Jurkat, Clone E6-1 (cell line): ENCODE results near the gene PTPRU.

Experiments used
- DNase-seq: peaks from one replicate; pipeline ENCODE4 v3.0.0-alpha.2; 2011; ENCODE audit warnings: low read depth, low spot score
- H3K4me3 ChIP-seq: 2 replicates; pipeline ENCODE4 v1.5.1; 2011; ENCODE audit warnings: mild to moderate bottlenecking, low read length, control low read depth, moderate library complexity

The PTPRU gene

DNA sequence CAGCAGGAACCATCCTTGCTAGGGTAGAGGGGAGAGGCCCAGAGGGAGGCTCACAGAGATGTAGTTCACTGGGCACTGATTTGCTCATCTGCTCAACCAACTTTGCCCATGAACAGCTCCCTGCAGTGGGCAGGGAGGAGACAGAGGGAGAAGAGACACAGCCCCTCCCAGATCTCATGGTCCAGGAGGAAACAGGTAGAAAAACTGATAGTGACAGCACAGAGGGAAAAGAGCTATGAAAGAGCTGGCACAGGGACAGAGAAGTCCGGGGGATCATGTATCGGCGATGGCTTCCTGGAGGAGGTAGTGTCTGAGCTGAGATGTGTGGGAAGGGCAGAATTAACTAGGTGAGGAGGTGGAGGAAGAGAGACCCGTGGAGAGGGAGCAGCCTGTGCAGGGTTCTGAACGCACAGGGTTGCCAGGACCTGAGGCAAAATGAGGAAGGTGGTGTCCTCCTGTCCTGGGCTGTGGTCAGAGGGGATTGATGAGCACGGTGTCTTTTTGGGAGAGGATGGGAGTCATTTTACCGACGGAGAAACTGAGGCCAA is 85.9 kb downstream of the PTPRU start:
- DNase-seq = no peak
- no peak overlapping the region for H3K4me3 ChIP-seq

DNA sequence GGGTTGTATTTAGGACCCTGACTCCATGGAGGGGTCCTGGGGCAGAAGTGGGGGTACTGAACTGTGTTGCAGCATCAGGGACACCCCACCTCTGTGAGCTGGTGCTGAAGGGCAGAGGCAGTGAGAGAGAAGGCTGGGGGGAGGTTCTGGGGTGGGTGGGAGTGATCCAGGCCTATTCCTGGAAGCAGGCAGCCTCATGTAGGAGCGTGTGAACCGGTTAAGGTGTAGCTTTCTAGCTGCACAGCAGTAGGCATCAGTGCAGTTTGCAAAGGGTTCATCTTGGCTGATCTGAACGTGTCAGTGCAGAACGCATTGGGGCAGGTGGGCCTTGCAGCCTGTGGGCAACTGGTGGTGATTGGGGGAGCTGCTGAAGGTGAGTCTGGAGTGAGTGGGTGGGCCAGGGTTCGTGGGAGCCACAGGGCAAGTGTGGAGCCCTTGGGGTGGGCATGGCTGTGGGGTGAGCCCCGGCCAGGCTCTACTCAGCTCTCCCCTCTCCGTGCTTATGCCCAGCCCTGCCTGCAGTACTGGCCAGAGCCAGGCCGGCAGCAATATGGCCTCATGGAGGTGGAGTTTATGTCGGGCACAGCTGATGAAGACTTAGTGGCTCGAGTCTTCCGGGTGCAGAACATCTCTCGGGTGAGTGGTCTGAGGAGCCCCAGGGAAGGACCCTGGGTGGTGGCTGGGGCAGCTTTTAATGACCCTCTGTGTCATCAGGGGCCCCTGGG is 86.7 kb downstream of the PTPRU start:
- no peak for DNase-seq
- H3K4me3 ChIP-seq = no peak overlapping the region

DNA sequence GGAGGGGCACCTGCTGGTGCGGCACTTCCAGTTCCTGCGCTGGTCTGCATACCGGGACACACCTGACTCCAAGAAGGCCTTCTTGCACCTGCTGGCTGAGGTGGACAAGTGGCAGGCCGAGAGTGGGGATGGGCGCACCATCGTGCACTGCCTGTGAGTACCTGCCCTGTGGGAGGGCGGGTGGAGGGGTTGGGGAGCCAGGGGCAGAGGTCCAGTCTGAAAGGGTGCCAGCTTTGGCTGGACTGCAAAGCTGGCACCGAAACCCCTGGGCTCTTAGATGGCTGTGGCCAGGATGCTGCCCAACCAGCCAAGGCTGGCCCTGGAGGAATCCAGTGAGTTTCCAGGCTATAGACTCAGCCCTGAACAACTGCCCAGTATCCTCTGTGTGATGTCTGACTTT is 87.3 kb downstream of the PTPRU start:
- DNase-seq = no peak
- no peak overlapping the region for H3K4me3 ChIP-seq

DNA sequence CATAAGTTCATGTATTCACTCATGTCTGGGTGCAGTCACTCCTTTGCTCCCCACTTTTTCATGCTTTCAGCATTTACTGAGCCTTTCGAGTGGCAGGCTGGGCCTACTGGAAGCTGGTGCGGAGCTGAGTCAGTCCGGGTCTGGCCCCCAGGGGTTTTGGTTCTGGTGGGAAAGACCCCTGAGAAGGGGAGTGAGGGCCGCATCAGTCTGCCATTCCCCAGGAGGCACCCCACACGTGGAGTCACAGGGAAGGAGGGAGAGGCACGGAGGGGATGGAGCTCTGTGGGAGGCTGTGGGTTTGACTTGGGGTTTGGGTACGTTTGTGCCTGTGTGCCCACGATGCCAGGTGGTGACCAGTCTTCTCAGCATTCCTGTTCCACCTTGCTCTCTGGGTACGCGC is 87.9 kb downstream of the PTPRU start:
- H3K4me3 ChIP-seq = no peak overlapping the region
- DNase-seq = no peak

- no peak overlapping the region for H3K4me3 ChIP-seq
- no peak for DNase-seq
Observed at GRCh38 chr1:29324771-29325351, 88.5 kb downstream of the PTPRU start.

GRCh38 chr1:29325675-29326074 is 89.4 kb downstream of the PTPRU start:
- no peak overlapping the region for H3K4me3 ChIP-seq
- DNase-seq = no peak

DNA sequence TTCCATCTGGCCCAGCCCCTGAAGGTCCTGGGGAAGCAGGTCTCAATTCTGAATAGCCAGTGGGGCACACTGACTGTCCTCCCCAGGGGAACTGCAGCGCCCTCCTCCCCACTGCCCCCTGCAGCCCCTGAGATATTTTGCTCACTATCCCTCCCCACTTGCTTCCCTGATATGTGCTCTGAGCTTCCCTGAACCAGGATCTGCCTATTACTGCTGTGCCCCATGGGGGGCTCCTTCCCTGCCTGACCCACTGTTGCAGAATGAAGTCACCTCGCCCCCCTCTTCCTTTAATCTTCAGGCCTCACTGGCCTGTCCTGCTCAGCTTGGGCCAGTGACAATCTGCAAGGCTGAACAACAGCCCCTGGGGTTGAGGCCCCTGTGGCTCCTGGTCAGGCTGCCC is 89.8 kb downstream of the PTPRU start:
- H3K4me3 ChIP-seq = no peak overlapping the region
- DNase-seq = no peak

DNA sequence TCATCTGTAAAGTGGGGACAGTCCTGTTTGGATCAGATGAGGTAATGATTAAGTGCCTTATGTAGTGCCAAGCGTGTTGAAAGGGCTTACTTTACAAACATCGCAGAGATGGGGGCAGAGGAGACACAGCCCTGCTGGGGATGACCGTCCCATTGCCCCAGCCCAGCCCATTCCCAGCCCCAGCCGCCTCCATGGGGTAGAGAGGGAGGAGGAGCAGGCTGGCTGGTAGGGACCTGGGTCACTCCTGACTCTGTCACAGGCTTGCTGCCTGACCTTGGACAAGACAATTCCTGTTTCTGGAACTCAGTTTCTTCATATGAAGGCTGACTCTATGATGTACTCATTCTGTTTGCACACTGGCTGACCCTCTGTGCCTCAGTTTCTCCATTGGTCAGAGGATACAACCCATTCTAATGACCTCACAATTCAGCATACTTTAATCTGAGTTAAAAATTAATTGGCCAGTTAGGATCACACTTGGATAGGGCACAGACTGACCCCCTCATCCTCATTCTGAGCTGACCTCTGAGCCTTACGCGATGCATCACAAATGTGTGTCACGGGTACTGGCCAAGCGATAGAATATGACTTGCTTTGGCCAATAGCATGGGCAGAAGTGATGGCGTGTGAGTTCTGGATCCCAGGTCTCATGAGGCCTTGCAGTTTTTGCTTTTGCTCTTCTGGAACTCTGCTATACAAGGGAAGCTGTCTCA is 91.1 kb downstream of the PTPRU start:
- DNase-seq = no peak
- H3K4me3 ChIP-seq = no peak overlapping the region

DNA sequence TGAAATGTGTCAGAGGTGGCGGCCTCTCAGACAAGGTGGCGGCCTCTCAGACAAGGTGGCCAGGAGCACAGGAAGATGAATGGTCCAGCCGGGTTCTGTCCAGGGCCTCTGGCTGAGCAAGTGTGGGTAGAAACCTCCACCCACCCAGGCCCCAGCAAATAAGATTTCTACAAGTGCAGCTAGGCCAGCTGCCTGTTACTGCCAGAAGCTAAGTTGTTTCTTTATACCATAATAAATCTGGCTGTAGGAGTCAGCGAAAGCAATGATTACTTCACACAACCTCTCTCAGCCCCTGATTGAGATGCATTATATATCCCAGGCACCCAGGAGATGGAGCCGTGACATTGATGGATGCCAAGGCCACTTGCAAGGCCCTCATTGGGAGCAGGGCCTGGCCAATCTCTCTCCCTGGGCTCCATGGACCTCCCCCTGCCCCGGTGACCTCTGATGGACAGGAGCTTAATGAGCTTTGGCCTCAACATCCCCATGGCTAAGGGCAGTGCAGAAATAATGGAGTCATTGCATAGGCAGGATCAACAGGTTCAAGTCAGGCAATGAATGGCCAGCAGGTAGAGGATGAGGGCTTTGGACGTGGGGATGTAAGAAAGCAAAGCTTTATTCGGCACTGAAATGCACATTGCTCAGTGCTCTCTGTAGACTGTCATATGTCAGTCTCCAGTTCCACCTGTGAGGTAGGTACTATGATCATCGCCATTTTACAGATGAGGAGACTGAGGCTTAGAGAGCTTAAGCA is 92.9 kb downstream of the PTPRU start:
- H3K4me3 ChIP-seq = no peak overlapping the region
- DNase-seq = no peak

DNA sequence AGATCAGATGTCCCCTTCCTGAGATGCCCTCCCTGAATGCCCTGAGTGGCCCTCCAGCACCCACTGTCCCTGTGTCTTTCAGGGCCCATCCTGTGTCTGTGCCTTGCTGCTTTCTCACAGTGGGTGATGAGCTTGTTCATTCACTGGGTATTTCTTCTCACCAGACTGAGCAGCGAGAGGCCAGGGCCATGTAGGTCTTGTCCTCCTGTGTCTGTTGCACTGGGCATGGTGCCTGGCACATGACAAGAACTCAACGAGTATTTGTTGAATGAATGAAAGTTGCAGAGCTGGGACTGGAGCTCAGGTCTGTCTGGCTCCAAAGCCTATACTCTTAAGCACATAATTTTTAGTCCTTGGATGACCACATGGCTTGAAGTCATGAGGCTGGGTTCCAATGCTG is 93.8 kb downstream of the PTPRU start:
- no peak for DNase-seq
- H3K4me3 ChIP-seq = no peak overlapping the region

DNA sequence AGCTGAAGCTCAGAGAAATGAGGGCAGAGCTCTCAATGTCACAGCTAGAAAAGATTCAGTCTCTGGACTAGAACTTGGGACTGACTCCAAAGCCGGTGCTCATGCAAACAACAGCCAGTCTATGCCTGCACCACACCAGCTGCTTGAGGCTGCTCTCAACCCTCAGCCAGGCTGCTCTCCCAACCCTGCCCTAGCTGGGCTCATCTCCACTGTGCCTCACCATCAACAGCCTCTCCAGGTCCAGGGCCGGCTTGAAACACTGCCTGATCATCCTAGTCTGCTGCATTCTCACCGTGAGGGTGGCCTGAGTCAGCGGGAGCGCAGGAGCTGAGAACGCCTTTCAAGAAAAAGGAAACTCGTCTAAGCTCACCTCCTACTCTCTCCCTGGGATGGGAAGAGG is 94.5 kb downstream of the PTPRU start:
- H3K4me3 ChIP-seq = no peak overlapping the region
- DNase-seq = no peak

DNA sequence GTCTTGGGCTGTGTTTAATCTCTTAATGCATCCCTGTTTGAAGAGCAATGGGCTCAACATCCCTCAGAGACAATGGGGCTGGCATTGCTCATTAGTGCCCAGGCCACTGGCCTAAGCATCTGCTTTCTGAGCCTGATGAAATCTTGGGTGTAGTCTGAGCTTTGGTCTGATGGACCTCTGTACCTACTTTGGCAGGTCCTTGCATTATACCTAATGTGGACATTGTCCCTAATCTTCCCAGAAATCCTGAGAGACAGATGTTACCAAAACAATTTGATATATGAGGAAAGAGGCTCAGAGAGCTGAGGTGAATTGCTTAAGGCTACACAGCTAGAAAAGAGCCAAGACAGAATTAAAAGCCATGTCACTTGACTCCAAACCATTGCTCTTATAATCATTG is 95.0 kb downstream of the PTPRU start:
- DNase-seq = no peak
- H3K4me3 ChIP-seq = no peak overlapping the region

- no peak overlapping the region for H3K4me3 ChIP-seq
- no peak for DNase-seq
Observed at GRCh38 chr1:29331729-29332128, 95.4 kb downstream of the PTPRU start.

DNA sequence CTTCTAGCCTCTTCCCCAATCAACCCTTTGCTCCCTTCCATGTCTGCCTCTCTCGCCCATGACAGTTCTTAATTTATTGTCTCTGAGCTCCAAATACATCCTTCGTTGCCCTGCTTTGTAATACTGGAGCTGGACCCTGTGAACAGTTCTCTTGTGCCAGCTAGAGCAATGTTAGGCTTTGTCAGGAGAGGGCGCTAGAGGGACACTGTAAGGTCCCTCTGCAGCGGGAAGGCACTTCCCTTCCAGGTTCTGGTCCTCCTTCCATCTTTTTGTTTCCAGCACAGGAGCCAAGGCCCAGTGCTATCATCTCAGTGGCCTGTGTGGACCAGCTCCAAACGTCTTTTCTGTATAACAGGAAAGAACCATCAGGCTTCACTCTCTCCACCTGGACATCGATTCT is 95.9 kb downstream of the PTPRU start:
- DNase-seq = peak; percentile 42
- H3K4me3 ChIP-seq = no peak overlapping the region

GRCh38 chr1:29333008-29333407 is 96.7 kb downstream of the PTPRU start:
- no peak for DNase-seq

GRCh38 chr1:29335573-29335972 is 99.3 kb downstream of the PTPRU start:
- DNase-seq = no peak
- no peak overlapping the region for H3K4me3 ChIP-seq

More at GRCh38 chr1:29333008-29333407, 96.7 kb downstream of the PTPRU start:
- no peak overlapping the region for H3K4me3 ChIP-seq

GRCh38 chr1:29338908-29339575 is 102.7 kb downstream of the PTPRU start:
- no peak for DNase-seq

GRCh38 chr1:29341936-29342335 is 105.6 kb downstream of the PTPRU start:
- no peak for DNase-seq
- H3K4me3 ChIP-seq = no peak overlapping the region

More at GRCh38 chr1:29338908-29339575, 102.7 kb downstream of the PTPRU start:
- no peak overlapping the region for H3K4me3 ChIP-seq

DNA sequence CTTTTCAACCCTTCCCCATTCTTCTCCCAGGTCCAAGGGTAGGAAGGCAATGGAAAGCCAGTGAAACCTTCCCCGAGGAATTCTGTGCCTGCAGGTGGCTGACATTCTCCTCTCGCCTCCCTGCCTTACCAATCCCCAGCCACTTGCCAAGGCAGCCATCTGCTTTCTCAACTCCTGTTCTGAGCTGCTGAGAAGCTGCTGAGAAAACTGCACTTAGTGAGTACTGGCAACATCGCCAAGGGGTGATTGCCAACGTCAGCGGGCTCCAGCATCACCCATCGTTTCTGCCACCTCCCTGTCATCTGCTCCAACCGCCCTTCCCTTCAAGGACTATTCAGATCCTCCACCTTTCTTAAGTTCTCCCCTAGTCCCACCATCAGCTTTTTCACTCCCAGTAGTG is 106.0 kb downstream of the PTPRU start:
- no peak overlapping the region for H3K4me3 ChIP-seq
- no peak for DNase-seq
